A549 treated with dexamethasone at 1 μM for 4 hours (cell line): ENCODE results near the gene NEXN. TPM values are rescaled to one million over a fixed set of nuclear protein-coding genes. Genes with fewer than 3 reads are reported as not detected.

ENCODE experiments used
- total RNA-seq: library from RNA; stranded (reverse); fragments of 200-300 nt; extraction: Qiagen RNA extraction; gene quantifications from 5 replicates; pipeline ENCODE4 v1.2.3, GENCODE V29; 2022

Gene NEXN
- 7.1 to 11.9 TPM (median 9.8 TPM) in 5 replicates for total RNA-seq

DNA sequence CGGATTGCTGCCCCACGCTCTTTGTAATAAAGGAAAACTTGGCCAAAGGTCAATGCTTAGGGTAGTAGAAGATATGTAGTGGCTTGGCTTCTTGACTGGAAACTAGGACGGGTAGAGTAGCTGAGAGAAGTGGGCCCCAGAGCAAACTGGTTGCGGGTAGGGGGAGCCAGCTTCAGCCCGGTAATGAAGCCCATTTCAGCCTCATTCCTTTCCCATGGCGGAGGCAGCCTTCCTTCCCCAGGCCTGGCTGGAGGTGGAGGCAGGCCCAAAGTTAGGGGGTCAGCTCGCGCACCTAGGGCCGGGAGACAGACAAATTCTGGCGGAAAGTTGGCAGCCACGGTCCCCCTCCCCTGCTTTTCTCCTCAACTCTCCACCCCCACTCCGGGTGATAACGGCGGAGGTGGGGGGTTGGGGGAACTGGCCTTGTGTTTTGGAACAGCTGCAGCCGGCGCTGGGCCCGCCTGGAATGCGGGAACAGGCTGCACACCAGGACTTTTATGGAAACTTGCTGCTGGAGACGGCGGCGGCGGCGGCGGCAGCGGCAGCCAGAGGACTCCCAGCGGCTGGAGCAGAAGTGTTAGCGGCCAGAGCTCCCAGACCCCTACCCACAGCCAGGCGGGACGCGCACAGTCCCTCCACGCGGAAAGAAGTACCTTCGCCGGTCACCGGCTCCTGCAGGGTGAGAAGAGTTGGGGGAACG is at the start of gene NEXN:
NEXN (plus strand) TSS at position 544 of the 700 bp plus-strand sequence. CDS start 27,483 bp downstream, outside the sequence.

DNA sequence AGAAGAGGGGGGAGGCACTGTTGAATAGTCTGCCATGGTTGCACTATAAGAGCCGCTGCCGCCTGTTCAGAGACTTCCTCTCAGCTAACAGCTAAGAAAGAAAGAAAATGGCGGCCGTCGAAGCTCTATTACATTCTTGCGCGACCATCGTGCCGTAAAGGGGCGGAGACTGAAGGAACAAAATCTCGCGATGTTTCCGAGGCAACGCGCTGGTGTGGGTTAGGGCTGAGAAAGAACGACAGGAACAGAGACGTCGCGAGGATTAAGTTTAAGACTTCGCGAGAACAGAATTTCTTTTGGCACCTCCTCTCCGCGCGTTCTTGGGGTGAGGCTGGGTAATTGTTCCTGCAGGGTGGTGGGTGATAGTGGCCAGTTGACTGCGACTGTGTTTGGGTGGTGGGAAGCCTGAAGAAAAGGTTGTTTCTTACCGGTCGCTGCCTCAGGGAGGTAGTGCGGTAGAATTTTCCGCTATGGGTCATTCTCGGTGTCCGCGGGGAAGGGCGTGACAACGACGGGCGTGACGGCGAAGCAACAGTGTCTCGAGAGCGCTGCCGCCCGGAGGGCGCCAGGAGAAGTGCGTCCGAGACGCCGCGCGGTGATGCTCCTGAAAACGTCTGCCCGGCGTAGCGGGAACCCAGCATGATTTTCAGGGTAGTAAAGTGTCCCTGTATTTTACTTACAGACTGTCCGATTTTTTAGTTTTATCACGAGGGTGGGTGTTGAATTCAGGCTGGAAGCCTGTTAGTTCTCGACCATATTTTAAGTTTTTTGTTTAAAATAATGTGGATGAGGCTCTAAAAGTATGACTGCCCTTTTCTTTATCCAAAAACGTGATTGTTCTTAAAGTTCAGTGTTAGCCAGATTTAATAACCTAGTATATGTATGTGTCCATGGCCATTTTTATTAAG is 90.8 kb downstream of the NEXN start, which contains the start of gene FUBP1:
FUBP1 (minus strand) TSS at position 104 of the 908 bp plus-strand sequence; CDS start at position 36, 68 bp downstream.

Other genes starting within 250 kb of the NEXN start
- 15.8 to 21.8 TPM (median 16.2 TPM) in 5 replicates for gene ZZZ3, start 206.0 kb upstream of the NEXN start, total RNA-seq
- gene USP33, start 128.8 kb upstream of the NEXN start, total RNA-seq: 15.1 to 22.0 TPM (median 18.6 TPM) in 5 replicates
- gene MIGA1, start 109.0 kb upstream of the NEXN start, total RNA-seq: 4.7 to 8.7 TPM (median 7.5 TPM) in 5 replicates
- 98.2 to 120 TPM (median 112 TPM) in 5 replicates for gene FUBP1, start 90.4 kb downstream of the NEXN start, total RNA-seq
- 38.3 to 48.4 TPM (median 45.0 TPM) in 5 replicates for gene DNAJB4, start 116.3 kb downstream of the NEXN start, total RNA-seq
- 0.05 TPM in 2 of 5 replicates, not detected in the others for gene GIPC2, start 157.3 kb downstream of the NEXN start, total RNA-seq